ENCODE results near the gene GRK5.

- TF ChIP-seq CTCF (IDR thresholded peaks at IDR 0.05) (no peak), CREB1 (CRISPR knock-in tag; IDR thresholded peaks at IDR 0.05) (no peak), JAZF1 (CRISPR knock-in tag; IDR thresholded peaks at IDR 0.05) (no peak), ZNF121 (CRISPR knock-in tag; IDR thresholded peaks at IDR 0.05) (no peak), FOXJ3 (CRISPR knock-in tag; IDR thresholded peaks at IDR 0.05; ENCODE audit: borderline replicate concordance) (no peak), OVOL2 (CRISPR knock-in tag; IDR thresholded peaks at IDR 0.05; ENCODE audit: borderline replicate concordance) (no peak), PREB (CRISPR knock-in tag; IDR thresholded peaks at IDR 0.05; ENCODE audit: borderline replicate concordance) (no peak)
Observed at GRCh38 chr10:119281581-119282071, 74.3 kb downstream of the GRK5 start.
